ENCODE data around the gene ANAPC4. TPM values are rescaled to one million over a fixed set of nuclear protein-coding genes. Genes with fewer than 3 reads are reported as not detected.
A peak's percentile ranks its signal among the peaks of the same experiment; 100 is the strongest.
"Not testable (repeated sequence)": the region's sequence is repeated elsewhere in the genome, so short reads cannot be mapped to it uniquely, and the experiment has no call there.

Gene ANAPC4
- polyA plus RNA-seq (2013, experiment 1 of 2): 26.0 TPM
- 24.2 TPM for polyA plus RNA-seq (2013, experiment 2 of 2)

GRCh38 chr4:25376754-25377571 is at the start of gene ANAPC4:
TSS of gene ANAPC4 (plus strand) at chr4:25377263. CDS start at chr4:25377428, 165 bp downstream.
- WGBS (ENCODE audit: extremely low coverage, insufficient coverage, low lambda C conversion rate): no CpG with 5 or more reads among the region's 74 CpGs
- peak; percentile 96 for DNase-seq
- peaks cover 4% of the 10 kb centered on the region for H3K36me3 ChIP-seq (ENCODE audit: control insufficient read depth, insufficient read depth, low read length)
- peak within 1 kb of the TSS; percentile 93 for H3K9ac ChIP-seq (ENCODE audit: low read length)
- H3K79me1 ChIP-seq (ENCODE audit: low read length): peaks cover 19% of the 10 kb centered on the region
- H3K27me3 ChIP-seq (ENCODE audit: insufficient read depth, low read length, poor library complexity): peaks cover 2% of the 10 kb centered on the region
- H3K4me1 ChIP-seq (ENCODE audit: control insufficient read depth, low read depth, low read length): peaks cover 2% of the 10 kb centered on the region
- H3K4me3 ChIP-seq (ENCODE audit: low read length): peak within 1 kb of the TSS; percentile 92
- no peak within 1 kb of the TSS for H2BK120ac ChIP-seq (ENCODE audit: low read depth, low read length)
- H3K27ac ChIP-seq (ENCODE audit: low read depth, low read length): peak within 1 kb of the TSS; percentile 69
- peak within 1 kb of the TSS; percentile 95 for H3K4me2 ChIP-seq (ENCODE audit: low read length)
- peak within 1 kb of the TSS; percentile 90 for H3K18ac ChIP-seq (ENCODE audit: low read length)
- peak within 1 kb of the TSS; percentile 97 for H3K23ac ChIP-seq (ENCODE audit: low read length)
- no peak within 1 kb of the TSS for H2BK15ac ChIP-seq (replicated peaks; ENCODE audit: low read depth)
- peak within 1 kb of the TSS; percentile 67 for H2BK5ac ChIP-seq (ENCODE audit: low read length)
- H2AK5ac ChIP-seq (ENCODE audit: low read length): no peak within 1 kb of the TSS
- peak within 1 kb of the TSS; percentile 95 for H3K56ac ChIP-seq (ENCODE audit: low read length)
- H3K79me2 ChIP-seq (ENCODE audit: control insufficient read depth, insufficient read depth, low read length): peaks cover 18% of the 10 kb centered on the region
- H4K8ac ChIP-seq (ENCODE audit: low read depth, low read length): peak within 1 kb of the TSS; percentile 82
- peak within 1 kb of the TSS; percentile 2 for H4K5ac ChIP-seq (ENCODE audit: low read length)
- H3K4ac ChIP-seq (ENCODE audit: low read depth, low read length): peak within 1 kb of the TSS; percentile 8

GRCh38 chr4:25328463-25328862 is 48.6 kb upstream of the ANAPC4 start:
- H3K18ac ChIP-seq (ENCODE audit: low read length); H3K4me1 ChIP-seq (ENCODE audit: control insufficient read depth, low read depth, low read length); H4K8ac ChIP-seq (ENCODE audit: low read depth, low read length); H3K4me3 ChIP-seq (ENCODE audit: low read length); H2AK5ac ChIP-seq (ENCODE audit: low read length); H2BK5ac ChIP-seq (ENCODE audit: low read length); H3K23ac ChIP-seq (ENCODE audit: low read length); H3K79me2 ChIP-seq (ENCODE audit: control insufficient read depth, insufficient read depth, low read length); H3K27me3 ChIP-seq (ENCODE audit: insufficient read depth, low read length, poor library complexity); H2BK15ac ChIP-seq (replicated peaks; ENCODE audit: low read depth); H4K5ac ChIP-seq (ENCODE audit: low read length); H3K27ac ChIP-seq (ENCODE audit: low read depth, low read length); H3K36me3 ChIP-seq (ENCODE audit: control insufficient read depth, insufficient read depth, low read length); H3K9ac ChIP-seq (ENCODE audit: low read length); H2BK120ac ChIP-seq (ENCODE audit: low read depth, low read length); DNase-seq; H3K4me2 ChIP-seq (ENCODE audit: low read length); H3K79me1 ChIP-seq (ENCODE audit: low read length); H3K4ac ChIP-seq (ENCODE audit: low read depth, low read length); H3K56ac ChIP-seq (ENCODE audit: low read length): not testable (repeated sequence)
- no CpG with 5 or more reads among the region's 3 CpGs for WGBS (ENCODE audit: extremely low coverage, insufficient coverage, low lambda C conversion rate)

- H4K8ac ChIP-seq (ENCODE audit: low read depth, low read length): no peak overlapping the region
- no peak overlapping the region for H2AK5ac ChIP-seq (ENCODE audit: low read length)
- no peak overlapping the region for H2BK15ac ChIP-seq (replicated peaks; ENCODE audit: low read depth)
- no peak overlapping the region for H3K9ac ChIP-seq (ENCODE audit: low read length)
- no peaks in the 10 kb centered on the region for H3K27me3 ChIP-seq (ENCODE audit: insufficient read depth, low read length, poor library complexity)
- H2BK5ac ChIP-seq (ENCODE audit: low read length): no peak overlapping the region
- WGBS (ENCODE audit: extremely low coverage, insufficient coverage, low lambda C conversion rate): no CpG with 5 or more reads among the region's 1 CpG
- no peaks in the 10 kb centered on the region for H3K36me3 ChIP-seq (ENCODE audit: control insufficient read depth, insufficient read depth, low read length)
- no peak for DNase-seq
- no peaks in the 10 kb centered on the region for H3K4me1 ChIP-seq (ENCODE audit: control insufficient read depth, low read depth, low read length)
- no peak overlapping the region for H3K56ac ChIP-seq (ENCODE audit: low read length)
- no peak overlapping the region for H3K18ac ChIP-seq (ENCODE audit: low read length)
- no peak overlapping the region for H2BK120ac ChIP-seq (ENCODE audit: low read depth, low read length)
- H3K79me2 ChIP-seq (ENCODE audit: control insufficient read depth, insufficient read depth, low read length): no peaks in the 10 kb centered on the region
- no peak overlapping the region for H3K4me2 ChIP-seq (ENCODE audit: low read length)
- H3K4me3 ChIP-seq (ENCODE audit: low read length): no peak overlapping the region
- H3K27ac ChIP-seq (ENCODE audit: low read depth, low read length): no peak overlapping the region
- H3K23ac ChIP-seq (ENCODE audit: low read length): no peak overlapping the region
- no peak overlapping the region for H3K4ac ChIP-seq (ENCODE audit: low read depth, low read length)
- H4K5ac ChIP-seq (ENCODE audit: low read length): no peak overlapping the region
- peaks cover 2% of the 10 kb centered on the region for H3K79me1 ChIP-seq (ENCODE audit: low read length)
These were observed 46.7 kb upstream of the ANAPC4 start for GRCh38 chr4:25330335-25330734.

GRCh38 chr4:25330905-25331808 is 45.9 kb upstream of the ANAPC4 start:
- WGBS (ENCODE audit: extremely low coverage, insufficient coverage, low lambda C conversion rate): no CpG with 5 or more reads among the region's 12 CpGs
- Histone ChIP-seq H3K79me1 (ENCODE audit: low read length) (peaks cover 2% of the 10 kb centered on the region), H3K18ac (ENCODE audit: low read length) (no peak overlapping the region), H3K4me3 (ENCODE audit: low read length) (no peak overlapping the region), H3K4me2 (ENCODE audit: low read length) (no peak overlapping the region), H3K4ac (ENCODE audit: low read depth, low read length) (no peak overlapping the region), H3K36me3 (ENCODE audit: control insufficient read depth, insufficient read depth, low read length) (no peaks in the 10 kb centered on the region), H3K79me2 (ENCODE audit: control insufficient read depth, insufficient read depth, low read length) (no peaks in the 10 kb centered on the region), H3K4me1 (ENCODE audit: control insufficient read depth, low read depth, low read length) (no peaks in the 10 kb centered on the region), H3K27me3 (ENCODE audit: insufficient read depth, low read length, poor library complexity) (no peaks in the 10 kb centered on the region), H3K56ac (ENCODE audit: low read length) (no peak overlapping the region), H4K8ac (ENCODE audit: low read depth, low read length) (no peak overlapping the region), H3K9ac (ENCODE audit: low read length) (no peak overlapping the region), H3K23ac (ENCODE audit: low read length) (no peak overlapping the region), H3K27ac (ENCODE audit: low read depth, low read length) (no peak overlapping the region), H4K5ac (ENCODE audit: low read length) (no peak overlapping the region), H2BK120ac (ENCODE audit: low read depth, low read length) (no peak overlapping the region), H2AK5ac (ENCODE audit: low read length) (no peak overlapping the region), H2BK15ac (replicated peaks; ENCODE audit: low read depth) (no peak overlapping the region), H2BK5ac (ENCODE audit: low read length) (no peak overlapping the region)
- DNase-seq: no peak

- no peak overlapping the region for H2BK15ac ChIP-seq (replicated peaks; ENCODE audit: low read depth)
These were observed 33.4 kb upstream of the ANAPC4 start for GRCh38 chr4:25343671-25344070.

More at GRCh38 chr4:25343671-25344070, 33.4 kb upstream of the ANAPC4 start:
- no peak overlapping the region for H2BK5ac ChIP-seq (ENCODE audit: low read length)
- H3K79me2 ChIP-seq (ENCODE audit: control insufficient read depth, insufficient read depth, low read length): no peaks in the 10 kb centered on the region
- H3K4me2 ChIP-seq (ENCODE audit: low read length): no peak overlapping the region
- no CpG with 5 or more reads among the region's 2 CpGs for WGBS (ENCODE audit: extremely low coverage, insufficient coverage, low lambda C conversion rate)
- no peak overlapping the region for H4K5ac ChIP-seq (ENCODE audit: low read length)
- no peaks in the 10 kb centered on the region for H3K27me3 ChIP-seq (ENCODE audit: insufficient read depth, low read length, poor library complexity)
- H3K36me3 ChIP-seq (ENCODE audit: control insufficient read depth, insufficient read depth, low read length): no peaks in the 10 kb centered on the region
- H3K23ac ChIP-seq (ENCODE audit: low read length): no peak overlapping the region
- H3K27ac ChIP-seq (ENCODE audit: low read depth, low read length): no peak overlapping the region
- H3K79me1 ChIP-seq (ENCODE audit: low read length): no peaks in the 10 kb centered on the region
- no peak overlapping the region for H2BK120ac ChIP-seq (ENCODE audit: low read depth, low read length)
- H2AK5ac ChIP-seq (ENCODE audit: low read length): no peak overlapping the region
- no peak overlapping the region for H4K8ac ChIP-seq (ENCODE audit: low read depth, low read length)
- H3K9ac ChIP-seq (ENCODE audit: low read length): no peak overlapping the region
- H3K56ac ChIP-seq (ENCODE audit: low read length): no peak overlapping the region
- H3K18ac ChIP-seq (ENCODE audit: low read length): no peak overlapping the region
- H3K4ac ChIP-seq (ENCODE audit: low read depth, low read length): no peak overlapping the region
- H3K4me1 ChIP-seq (ENCODE audit: control insufficient read depth, low read depth, low read length): no peaks in the 10 kb centered on the region
- no peak overlapping the region for H3K4me3 ChIP-seq (ENCODE audit: low read length)
- no peak for DNase-seq

Measured in mesendoderm (in vitro differentiated cells).